Stimulated activated naive CD4-positive, alpha-beta T cell treated with Interleukin-2 at 50 U/mL for 16 hours (primary cell): ENCODE measurements around the gene AP2A1.

Experiments
- DNase-seq: peaks from one replicate; lab custom pipeline; 2025; lab: John Stamatoyannopoulos, UW

The AP2A1 gene

DNA sequence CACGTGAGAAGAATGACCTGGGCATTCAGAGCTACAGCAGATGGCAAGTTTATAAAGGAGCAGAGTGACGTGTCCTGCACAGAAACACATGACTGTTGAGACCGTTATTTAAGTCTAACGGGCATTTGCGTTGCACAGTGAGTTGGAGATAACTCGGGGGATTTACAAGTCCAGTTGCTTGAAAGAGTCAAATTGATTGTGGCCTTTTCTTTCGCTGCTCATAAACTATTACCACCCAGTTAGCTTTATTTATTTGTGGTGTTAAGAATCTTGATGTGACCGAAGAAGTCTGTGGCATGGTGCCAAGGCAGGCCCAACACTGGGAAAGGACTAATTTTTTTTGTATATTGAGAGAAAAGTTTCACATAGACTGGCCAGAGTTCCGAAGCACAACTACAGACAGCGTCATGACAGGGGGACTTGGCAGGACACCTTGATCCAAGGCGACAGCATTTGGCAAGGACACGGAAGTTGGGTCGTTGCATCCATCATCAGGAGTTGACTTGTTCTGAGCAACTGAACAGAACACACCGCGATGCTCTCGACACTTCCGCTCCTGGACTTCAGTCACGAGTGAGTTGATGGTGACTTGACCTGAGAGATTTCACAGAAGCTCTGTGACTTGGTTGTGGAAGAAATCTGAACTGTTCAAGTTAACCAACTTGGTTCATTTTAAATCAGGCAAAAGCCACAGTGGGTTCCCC is 72.2 kb downstream of the AP2A1 start:
- DNase-seq: no peak

GRCh38 chr19:49839713-49840112 is 72.9 kb downstream of the AP2A1 start:
- DNase-seq: no peak

DNA sequence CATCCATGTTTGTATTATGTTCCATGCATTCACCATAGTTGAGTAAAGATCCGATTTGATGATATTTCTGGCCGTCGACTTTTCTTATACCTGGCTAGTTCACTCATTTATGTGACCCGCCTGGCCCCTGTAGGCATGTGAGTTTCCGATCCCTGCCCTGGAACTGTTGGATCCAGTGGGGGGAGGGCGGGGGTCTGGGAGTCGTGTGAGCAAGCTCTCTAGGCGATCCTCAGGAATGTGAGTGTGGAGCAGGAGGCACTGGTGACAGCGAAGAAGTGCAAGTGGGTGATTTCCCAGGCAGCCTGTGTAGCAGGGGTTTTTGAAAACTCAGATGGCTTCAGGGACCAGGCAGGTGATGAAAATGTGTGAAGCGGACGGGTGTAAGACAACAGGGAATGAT is 73.5 kb downstream of the AP2A1 start:
- no peak for DNase-seq

- DNase-seq: no peak
These were observed 74.0 kb downstream of the AP2A1 start for GRCh38 chr19:49840736-49841249.

GRCh38 chr19:49843265-49843664 is 76.5 kb downstream of the AP2A1 start:
- DNase-seq: no peak

GRCh38 chr19:49844138-49845095 is 77.6 kb downstream of the AP2A1 start:
- DNase-seq: no peak

GRCh38 chr19:49845414-49845813 is 78.6 kb downstream of the AP2A1 start:
- DNase-seq: no peak

DNA sequence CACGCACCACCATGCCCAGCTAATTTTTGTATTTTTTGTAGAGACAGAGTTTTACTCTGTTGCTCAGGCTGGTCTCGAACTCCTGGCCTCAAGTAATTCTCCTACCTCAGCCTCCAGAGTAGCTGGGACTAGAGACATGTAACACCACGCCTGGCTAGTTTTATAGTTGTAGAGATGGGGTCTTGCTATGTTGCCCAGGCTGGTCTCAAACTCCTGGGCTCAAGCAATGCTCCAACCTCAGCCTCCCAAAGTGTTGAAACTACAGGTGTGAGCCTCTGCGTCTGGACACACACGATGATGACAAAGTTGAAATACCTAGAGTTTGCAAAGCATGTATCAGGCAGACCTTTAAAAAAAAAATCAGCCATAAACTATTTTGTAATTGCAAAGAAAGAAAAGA is 79.6 kb downstream of the AP2A1 start:
- DNase-seq: no peak

- no peak for DNase-seq
These were observed 81.2 kb downstream of the AP2A1 start for GRCh38 chr19:49847731-49848696.

GRCh38 chr19:49848938-49849337 is 82.1 kb downstream of the AP2A1 start:
- DNase-seq: no peak

- no peak for DNase-seq
These were observed 82.8 kb downstream of the AP2A1 start for GRCh38 chr19:49849433-49850220.

DNA sequence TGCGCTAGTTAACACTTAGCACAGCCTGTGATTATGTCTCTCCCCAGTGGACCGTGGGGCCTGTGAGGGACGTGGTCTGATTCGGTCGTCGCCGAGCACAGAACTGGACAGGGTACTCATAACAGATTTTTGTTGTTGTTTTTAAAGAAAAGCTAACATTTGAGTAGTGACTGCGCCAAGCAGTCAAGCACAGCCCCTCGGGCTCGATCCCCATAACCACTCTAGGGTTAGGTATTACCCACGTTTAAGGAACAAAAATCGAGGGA is 83.4 kb downstream of the AP2A1 start:
- DNase-seq: no peak

DNA sequence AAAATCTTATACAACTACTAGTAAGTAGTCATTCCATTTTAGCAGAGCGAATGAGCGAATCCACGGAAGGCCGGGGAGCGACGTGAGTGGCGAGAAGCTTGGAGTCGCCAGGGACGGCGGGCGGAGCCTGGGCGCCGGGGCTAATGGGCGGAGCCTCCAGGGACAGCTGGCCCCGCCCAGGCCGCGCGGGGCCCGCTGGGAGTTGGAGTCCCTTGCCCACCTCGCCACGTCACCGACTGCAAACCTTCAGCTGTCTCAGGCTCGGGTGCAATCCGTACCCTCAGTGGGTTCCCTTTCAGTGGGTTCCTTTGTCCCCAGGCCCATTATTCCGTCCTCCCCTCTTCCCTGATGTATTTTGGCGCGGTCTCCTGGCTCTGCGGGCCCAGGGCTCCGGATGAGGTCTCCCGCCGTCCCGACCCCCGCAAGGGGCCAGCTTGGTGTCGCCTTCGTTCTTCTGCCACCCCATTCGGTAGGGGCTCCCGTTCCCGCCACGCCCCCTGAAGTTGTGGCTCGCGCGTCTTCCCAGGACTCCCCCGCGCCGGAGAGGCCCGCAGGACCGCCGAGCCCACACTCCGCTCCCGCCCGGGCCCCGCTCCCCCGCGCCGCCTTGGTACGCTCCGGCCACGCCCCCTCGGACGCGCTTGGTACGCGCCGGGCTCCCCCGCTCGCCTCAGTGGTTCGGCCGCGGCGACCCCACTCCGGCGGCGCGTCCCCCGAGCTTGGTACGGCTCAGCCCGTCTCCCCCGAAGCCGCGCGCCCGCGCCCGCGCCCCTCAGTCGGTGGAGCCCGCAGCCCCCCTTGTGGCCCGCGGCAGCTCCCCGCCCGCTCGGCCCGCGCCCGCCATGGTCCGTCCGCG is 83.9 kb downstream of the AP2A1 start, which contains the start of gene PTOV1:
Gene PTOV1 (plus strand): TSS at position 673 of the 856 bp plus-strand sequence.
- DNase-seq: peak; percentile 85

- peak; percentile 37 for DNase-seq
These were observed 84.9 kb downstream of the AP2A1 start for GRCh38 chr19:49851456-49852259.

GRCh38 chr19:49852631-49853126 is 85.9 kb downstream of the AP2A1 start:
- DNase-seq: no peak

- DNase-seq: no peak
These were observed 87.1 kb downstream of the AP2A1 start for GRCh38 chr19:49853852-49854377.

DNA sequence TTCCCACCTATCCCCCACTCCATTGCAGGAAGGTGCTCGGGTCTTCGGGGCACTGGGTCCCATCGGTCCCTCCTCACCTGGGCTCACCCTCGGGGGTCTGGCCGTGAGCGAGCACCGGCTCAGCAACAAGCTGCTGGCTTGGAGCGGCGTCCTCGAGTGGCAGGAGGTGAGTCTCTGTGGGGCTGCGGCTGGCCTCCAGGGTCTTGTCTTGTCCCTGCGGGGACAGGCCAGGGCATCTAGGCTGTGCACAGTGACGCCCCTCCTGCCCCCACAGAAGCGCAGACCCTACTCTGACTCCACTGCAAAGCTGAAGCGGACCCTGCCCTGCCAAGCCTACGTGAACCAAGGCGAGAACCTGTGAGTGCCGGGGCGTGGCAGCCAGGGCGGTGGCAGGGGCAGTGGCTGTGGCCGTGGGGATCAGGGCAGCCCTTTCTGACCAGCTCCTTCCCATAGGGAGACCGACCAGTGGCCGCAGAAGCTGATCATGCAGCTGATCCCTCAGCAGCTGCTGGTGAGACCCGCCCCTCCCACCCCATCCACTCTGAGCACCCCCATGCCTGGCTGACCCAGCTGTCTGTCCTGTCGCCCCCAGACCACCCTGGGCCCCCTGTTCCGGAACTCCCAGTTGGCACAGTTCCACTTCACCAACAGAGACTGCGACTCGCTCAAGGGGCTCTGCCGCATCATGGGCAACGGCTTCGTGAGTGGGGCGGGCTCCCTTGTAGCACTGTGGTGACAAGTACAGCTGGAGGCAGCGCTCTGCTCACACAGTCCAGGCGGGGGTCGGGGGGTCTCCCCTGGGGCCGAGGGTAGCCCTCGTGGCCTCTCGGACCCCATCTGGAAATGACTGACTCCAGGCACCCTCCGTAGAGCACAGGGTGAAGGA is 87.8 kb downstream of the AP2A1 start:
- DNase-seq: no peak

GRCh38 chr19:49855277-49855675 is 88.5 kb downstream of the AP2A1 start:
- DNase-seq: no peak
